CD4-positive, alpha-beta T cell treated with Interleukin-6 at 100 ng/mL for 8 hours (primary cell): ENCODE results near the gene COPS6.

Source experiments
- DNase-seq: peaks from one replicate; pipeline ENCODE4 v3.0.0-alpha.2; 2020; ENCODE audit warnings: mixed read lengths, low spot score

Gene COPS6

GRCh38 chr7:100088621-100089457 lies at the start of gene COPS6:
TSS of gene COPS6 (plus strand) at chr7:100088969. CDS start at chr7:100088991, 22 bp downstream.
- DNase-seq, result peak; percentile 80

- DNase-seq, result no peak
These were observed 48.2 kb upstream of the COPS6 start for GRCh38 chr7:100040575-100040974.

- no peak for DNase-seq
These were observed 44.1 kb upstream of the COPS6 start for GRCh38 chr7:100044718-100045117.

GRCh38 chr7:100048680-100049079 lies 40.1 kb upstream of the COPS6 start:
- no peak for DNase-seq

GRCh38 chr7:100049441-100050291 lies 39.1 kb upstream of the COPS6 start, which contains the start of gene ZSCAN21:
TSS of gene ZSCAN21 (plus strand) at chr7:100049774. CDS start at chr7:100057007, 7,233 bp downstream.
- DNase-seq, result peak; percentile 69

DNA sequence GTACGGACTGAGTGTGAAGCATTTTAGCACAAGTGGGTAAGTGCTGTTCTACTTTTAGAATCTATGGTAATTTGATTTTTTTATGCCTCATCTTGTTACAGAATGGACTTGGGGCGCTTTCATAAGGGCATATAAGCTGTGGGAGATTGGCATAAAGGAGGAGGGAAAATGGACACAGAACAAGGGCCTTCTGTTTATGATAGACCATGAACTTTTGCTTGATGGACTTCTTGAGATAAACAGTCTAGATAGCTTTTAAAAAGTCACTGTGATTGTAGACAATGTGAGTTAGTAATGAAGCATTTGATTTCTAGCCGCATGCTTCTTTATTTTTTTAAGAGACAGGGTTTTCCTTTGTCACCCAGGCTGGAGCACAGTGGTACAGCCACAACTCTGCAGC lies 37.2 kb upstream of the COPS6 start:
- no peak for DNase-seq

DNA sequence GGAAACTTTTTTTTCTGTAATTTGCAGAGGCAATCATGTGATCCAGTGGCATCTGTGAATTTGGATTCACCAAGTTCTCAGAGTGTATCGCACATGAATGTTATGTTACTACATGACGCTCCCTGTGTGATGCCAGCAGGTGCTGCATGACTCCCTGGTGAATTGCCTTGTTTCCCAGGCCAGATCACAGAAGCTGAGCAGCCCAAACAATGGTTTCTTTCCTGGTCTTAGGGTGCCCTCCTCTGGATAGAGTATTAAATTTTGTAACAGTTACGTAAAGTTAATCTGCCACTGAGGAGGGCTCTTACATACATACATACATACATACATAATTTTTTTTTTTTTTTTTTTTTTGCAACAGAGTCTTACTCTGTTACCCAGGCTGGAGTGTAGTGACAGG lies 35.6 kb upstream of the COPS6 start:
- DNase-seq, result peak; percentile 30

DNA sequence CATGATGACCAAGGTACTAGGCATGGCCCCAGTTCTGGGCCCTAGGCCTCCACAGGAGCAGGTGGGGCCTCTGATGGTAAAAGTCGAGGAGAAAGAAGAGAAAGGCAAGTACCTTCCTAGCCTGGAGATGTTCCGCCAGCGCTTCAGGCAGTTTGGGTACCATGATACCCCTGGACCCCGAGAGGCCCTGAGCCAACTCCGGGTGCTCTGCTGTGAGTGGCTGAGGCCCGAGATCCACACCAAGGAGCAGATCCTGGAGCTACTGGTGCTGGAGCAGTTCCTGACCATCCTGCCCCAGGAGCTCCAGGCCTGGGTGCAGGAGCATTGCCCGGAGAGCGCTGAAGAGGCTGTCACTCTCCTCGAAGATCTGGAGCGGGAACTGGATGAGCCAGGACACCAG lies 31.8 kb upstream of the COPS6 start:
- no peak for DNase-seq

- DNase-seq, result no peak
These were observed 29.5 kb upstream of the COPS6 start for GRCh38 chr7:100059251-100059739.

DNA sequence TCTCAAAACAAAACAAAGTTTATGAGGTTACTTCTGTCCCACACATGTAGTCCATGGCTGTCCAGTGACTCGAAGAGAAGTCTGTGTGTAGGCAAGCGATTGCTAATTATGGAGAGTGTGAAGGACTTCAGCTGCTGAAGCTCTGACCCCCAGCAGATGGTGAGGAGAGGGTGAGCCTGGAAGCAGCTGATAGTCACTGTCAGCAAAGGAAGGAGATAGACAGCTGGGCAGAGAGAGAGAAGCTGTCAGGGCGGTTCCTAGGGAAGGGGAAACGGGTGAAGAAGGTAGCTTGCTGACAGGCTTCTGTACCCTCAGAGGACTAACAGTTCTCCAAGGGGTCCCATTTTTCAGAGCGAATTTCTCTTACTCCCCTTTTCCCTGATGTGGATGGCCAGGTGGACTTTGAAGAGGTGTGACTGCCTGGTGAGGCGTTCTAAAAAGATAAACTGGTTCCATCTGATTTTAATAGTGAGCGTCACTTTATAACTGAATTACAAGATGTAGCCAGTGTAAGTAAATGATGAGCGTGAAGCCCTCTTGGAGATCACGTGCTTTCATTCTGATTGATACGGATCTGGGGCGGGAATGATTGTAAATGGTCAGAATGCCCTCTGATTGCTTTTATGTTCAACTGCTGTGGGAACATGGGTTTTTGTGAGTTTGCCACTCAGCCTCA lies 27.1 kb upstream of the COPS6 start:
- no peak for DNase-seq

DNA sequence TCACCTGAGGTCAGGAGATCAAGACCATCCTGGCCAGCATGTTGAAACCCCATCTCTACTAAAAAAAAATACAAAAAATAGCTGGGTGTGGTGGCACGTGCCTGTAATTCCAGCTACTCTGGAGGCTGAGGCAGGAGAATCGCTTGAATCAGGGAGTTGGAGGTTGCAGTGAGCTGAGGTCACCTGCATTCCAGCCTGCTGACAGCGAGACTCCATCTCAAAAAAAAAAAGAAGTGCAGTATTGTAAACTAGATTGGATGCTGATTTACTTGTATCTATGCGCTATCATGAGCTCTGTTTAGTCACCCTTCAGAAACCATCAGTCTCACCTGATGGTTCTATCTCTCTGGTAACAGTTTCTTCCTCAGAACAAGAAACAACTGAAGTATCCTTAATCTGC lies 25.4 kb upstream of the COPS6 start:
- no peak for DNase-seq

- DNase-seq, result no peak
These were observed 24.6 kb upstream of the COPS6 start for GRCh38 chr7:100064162-100064561.

GRCh38 chr7:100065452-100066186 lies 23.1 kb upstream of the COPS6 start:
- DNase-seq, result no peak

DNA sequence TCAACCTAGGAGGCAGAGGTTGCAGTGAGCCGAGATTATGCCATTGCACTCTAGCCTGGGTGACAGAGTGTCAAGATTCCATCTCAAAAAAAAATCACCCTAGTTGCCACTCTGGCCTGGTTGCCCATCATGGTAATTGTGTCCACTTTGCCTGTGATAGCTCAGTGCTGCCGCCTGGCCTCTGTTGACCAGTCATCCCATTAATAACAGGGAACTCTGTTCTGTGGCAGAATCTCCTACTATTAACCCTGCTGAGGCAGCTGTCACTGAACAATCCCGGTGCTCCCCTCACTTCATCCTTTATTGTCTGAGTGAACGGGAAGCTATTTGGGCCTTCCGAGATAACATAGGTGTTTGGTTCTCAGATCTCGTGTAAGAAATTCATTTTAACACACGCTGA lies 21.8 kb upstream of the COPS6 start:
- no peak for DNase-seq

DNA sequence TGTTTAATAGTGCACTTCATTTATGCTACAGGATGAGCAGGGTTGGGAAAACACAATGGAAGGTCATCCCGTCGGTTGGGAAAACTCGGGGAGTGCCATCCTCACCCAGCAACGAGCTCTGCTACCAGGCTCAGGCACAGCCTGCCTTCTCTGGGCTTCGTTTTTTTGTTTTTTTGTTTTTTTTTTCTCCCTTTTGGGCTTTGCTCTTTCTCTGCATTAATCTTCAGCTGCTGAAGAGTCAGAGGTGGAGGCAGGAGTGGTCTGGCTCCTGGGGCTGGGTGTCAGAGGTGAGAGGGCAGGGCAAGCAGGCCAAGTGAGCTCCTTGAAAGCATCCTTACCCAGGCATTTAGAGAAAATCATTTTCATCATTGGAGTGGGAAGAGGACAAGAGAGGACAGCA lies 18.8 kb upstream of the COPS6 start:
- no peak for DNase-seq

DNA sequence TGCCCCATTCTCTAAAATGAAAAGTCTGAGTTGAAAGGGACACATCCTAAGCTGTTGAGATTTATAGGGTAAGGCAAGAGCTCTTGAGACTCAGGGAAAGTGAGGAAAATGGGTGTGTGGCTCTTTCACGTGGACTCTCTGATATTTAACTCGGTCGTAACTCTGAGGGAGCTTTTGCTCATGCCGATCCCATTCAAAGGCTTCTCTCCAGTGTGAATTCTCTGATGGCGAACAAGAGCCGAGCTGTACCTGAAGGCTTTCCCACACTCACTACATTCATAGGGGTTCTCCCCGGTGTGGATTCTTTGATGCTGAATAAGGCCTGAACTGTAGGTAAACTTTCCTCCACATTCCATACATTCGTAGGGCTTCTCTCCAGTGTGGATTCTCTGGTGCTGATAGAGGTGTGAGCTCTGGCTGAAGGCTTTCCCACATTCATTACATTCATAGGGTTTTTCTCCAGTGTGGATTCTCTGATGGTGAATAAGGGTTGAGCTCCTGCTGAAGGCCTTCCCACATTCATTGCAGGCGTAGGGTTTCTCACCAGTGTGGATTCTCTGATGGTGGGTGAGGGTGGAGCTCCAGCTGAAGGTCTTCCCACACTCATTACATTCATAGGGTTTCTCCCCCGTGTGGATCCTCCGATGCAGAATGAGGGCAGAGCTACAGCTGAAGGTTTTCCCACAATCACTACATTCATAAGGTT lies 17.6 kb upstream of the COPS6 start:
- no peak for DNase-seq

GRCh38 chr7:100072462-100072861 lies 16.3 kb upstream of the COPS6 start:
- DNase-seq, result no peak

- DNase-seq, result no peak
These were observed 13.9 kb upstream of the COPS6 start for GRCh38 chr7:100074841-100075240.

DNA sequence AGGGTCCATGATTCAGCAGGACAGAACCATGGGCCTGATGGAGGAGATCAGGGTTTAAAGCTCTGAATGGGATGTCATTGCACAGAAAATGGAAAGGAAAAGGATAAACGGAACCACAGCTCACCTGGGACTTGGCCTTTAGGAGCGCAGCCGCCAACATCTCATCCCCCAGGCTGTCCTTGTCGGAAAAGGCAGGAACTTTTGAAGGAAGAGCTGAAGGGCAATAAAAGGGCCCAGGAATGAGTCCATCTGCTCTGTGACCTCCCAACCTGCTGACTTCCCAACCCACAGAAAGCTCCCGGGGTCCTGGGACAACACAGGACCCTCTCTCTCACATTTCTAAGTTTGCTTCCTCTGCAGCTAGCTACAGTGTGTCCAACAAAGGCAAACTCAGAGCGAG lies 13.4 kb upstream of the COPS6 start:
- DNase-seq, result no peak

GRCh38 chr7:100077205-100077604 lies 11.6 kb upstream of the COPS6 start:
- no peak for DNase-seq

GRCh38 chr7:100079024-100079560 lies 9.7 kb upstream of the COPS6 start:
- no peak for DNase-seq
